ENCODE data around the gene CTNNA3.

The CTNNA3 gene

GRCh38 chr10:66604195-66604594, 1091.8 kb downstream of the CTNNA3 start:
- DNase-seq (ENCODE audit: low read depth) = no peak
- H3K4me3 ChIP-seq (ENCODE audit: control insufficient read depth, low read depth, low read length) = no peak overlapping the region
- no peak for TF ChIP-seq CTCF (IDR thresholded peaks at IDR 0.05; ENCODE audit: control insufficient read depth, insufficient read depth, low read depth, low read length, missing control alignments)

GRCh38 chr10:66591865-66592264, 1104.1 kb downstream of the CTNNA3 start:
- no peak for DNase-seq (ENCODE audit: low read depth)
- TF ChIP-seq CTCF (IDR thresholded peaks at IDR 0.05; ENCODE audit: control insufficient read depth, insufficient read depth, low read depth, low read length, missing control alignments) = no peak

GRCh38 chr10:66587680-66588050, 1108.3 kb downstream of the CTNNA3 start:
- DNase-seq (ENCODE audit: low read depth) = no peak
- no peak overlapping the region for H3K4me3 ChIP-seq (ENCODE audit: control insufficient read depth, low read depth, low read length)
- no peak for TF ChIP-seq CTCF (IDR thresholded peaks at IDR 0.05; ENCODE audit: control insufficient read depth, insufficient read depth, low read depth, low read length, missing control alignments)

More at GRCh38 chr10:66591865-66592264, 1104.1 kb downstream of the CTNNA3 start:
- H3K4me3 ChIP-seq (ENCODE audit: control insufficient read depth, low read depth, low read length) = no peak overlapping the region

- TF ChIP-seq CTCF (IDR thresholded peaks at IDR 0.05; ENCODE audit: control insufficient read depth, insufficient read depth, low read depth, low read length, missing control alignments) = no peak
- DNase-seq (ENCODE audit: low read depth) = no peak
- no peak overlapping the region for H3K4me3 ChIP-seq (ENCODE audit: control insufficient read depth, low read depth, low read length)
These were observed 1108.9 kb downstream of the CTNNA3 start for GRCh38 chr10:66586897-66587679.

- no peak overlapping the region for H3K4me3 ChIP-seq (ENCODE audit: control insufficient read depth, low read depth, low read length)
- no peak for TF ChIP-seq CTCF (IDR thresholded peaks at IDR 0.05; ENCODE audit: control insufficient read depth, insufficient read depth, low read depth, low read length, missing control alignments)
- DNase-seq (ENCODE audit: low read depth) = no peak
These were observed 1109.9 kb downstream of the CTNNA3 start for GRCh38 chr10:66586073-66586472.

GRCh38 chr10:66575251-66575855, 1120.6 kb downstream of the CTNNA3 start:
- TF ChIP-seq CTCF (IDR thresholded peaks at IDR 0.05; ENCODE audit: control insufficient read depth, insufficient read depth, low read depth, low read length, missing control alignments) = no peak
- H3K4me3 ChIP-seq (ENCODE audit: control insufficient read depth, low read depth, low read length) = no peak overlapping the region
- DNase-seq (ENCODE audit: low read depth) = no peak
